GM18951 (cell line): ENCODE results near the gene INTS11.

Source experiments
- POLR2A ChIP-seq: IDR thresholded peaks from 4 replicates; pipeline ENCODE4 v1.6.1; 2011; ENCODE audit warnings: mild to moderate bottlenecking; ENCODE audit not compliant: insufficient read length, insufficient read depth; ENCODE audit errors: extremely low read depth
- in situ Hi-C: fragments of 300-500 bp; cut with MboI; formaldehyde crosslinking; loops from one replicate; pipeline ENCODE4 v1.12.0; 2022; ENCODE audit warnings: low sequenced_read_pairs, mixed read lengths, inconsistent platforms; ENCODE audit not compliant: unreplicated experiment

Gene INTS11

DNA sequence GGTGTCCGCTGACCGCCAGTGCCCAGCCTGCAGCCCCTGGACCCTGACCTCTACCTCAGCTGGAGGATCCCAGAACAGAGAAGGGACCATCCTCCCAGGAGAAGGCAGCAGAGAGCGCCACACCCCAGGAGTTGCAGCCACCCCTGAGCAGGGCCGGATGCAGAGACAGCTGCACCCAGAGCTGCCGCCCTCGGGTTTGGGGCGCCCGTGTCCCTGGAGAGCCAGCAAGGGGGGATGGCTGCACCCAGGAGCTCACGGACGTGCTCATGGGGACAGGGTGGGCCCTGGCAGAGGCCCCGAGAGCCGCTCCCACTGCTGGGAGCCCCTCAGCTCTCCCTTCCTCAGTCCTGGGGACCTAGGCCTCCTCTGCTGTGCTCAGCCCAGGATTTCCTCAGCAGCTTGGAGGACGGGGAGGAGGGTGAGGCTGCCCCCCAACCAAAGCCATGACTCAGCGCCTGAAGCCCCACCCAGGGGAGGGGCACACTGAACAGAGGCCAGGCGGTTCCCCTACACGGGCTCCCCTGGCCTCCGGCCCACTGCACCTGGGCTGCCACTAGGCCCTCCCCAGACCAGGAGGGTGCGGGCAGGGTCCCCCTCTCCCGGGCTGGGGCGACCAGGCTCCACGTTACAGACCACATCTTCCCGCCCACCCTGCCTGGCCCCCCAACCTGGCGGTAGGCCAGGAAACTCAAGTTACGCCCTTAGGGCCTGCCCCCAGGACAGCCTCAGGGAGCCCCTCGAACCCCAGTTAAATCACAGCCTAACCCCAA, 19.0 kb downstream of the INTS11 start:
- in situ Hi-C loops: no loop called here

DNA sequence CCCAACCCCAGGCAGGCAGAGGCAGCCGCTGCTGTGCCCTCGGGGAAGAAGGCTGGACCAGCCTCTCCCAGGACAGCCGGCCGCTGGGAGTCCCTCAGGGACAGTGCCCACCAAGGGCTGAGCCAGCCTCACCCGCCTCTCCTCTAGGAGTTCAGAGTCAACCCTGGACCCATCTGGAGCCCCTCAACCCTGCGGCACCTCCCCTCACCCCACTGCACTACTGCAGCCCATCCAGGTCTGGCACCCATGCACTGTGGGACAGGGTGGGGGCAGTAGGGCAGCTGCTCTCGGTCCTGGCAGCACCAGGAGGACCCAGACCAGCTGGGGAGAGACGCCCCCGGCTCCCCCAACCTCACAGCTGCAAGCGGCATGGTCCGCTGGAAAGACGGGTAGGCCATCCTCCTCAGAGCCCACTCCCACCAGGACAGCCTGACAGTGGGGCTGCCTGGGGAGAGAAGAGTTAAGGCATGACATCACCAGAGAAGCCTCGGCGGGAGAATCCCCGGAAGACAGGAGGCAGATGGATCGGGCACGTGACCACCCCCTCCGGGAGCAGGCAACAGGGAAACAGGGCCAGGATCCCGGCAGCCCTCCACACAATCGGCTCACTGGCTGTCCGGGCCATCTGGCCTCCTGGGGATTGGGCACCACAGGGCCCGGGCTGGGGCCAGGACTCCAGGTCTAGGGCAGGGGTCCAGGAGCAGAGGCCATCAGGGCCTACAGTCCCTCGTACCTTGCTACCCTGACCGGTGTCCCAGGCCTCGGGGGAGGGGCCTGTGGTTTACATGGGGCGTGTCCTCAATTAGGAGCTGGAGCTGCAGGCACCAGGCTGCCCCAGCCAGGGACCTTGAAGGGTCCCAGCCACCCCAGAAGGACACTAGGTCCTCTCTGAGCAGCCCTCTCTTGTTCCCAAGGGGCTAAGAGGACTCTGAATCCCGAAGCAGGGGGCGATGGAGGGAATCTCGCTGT, 19.8 kb downstream of the INTS11 start:
- in situ Hi-C loops: no loop called here
- no peak for TF ChIP-seq POLR2A

More for the DNA sequence above, 19.0 kb downstream of the INTS11 start:
- TF ChIP-seq POLR2A: peak; percentile 48

DNA sequence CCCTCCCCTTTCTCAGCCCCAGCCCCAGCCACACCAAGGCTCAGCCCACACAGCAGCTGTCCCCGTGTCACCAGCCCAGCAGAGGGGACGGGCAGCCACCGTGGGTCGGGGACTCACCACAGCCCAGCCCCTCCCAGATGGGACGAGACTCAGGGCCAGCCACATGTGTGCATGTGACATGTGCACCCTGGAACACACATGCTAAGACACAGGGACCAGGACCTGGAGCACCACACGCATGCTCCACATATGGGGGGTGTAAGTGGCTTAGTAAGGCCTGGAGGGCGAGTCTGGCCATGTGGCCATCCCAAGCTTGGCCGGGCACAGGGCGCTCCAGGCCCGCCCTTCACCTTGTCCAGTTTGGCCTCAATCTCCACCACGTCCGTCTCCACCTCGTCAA, 20.7 kb downstream of the INTS11 start:
- no peak for TF ChIP-seq POLR2A
- in situ Hi-C loops: no loop called here

DNA sequence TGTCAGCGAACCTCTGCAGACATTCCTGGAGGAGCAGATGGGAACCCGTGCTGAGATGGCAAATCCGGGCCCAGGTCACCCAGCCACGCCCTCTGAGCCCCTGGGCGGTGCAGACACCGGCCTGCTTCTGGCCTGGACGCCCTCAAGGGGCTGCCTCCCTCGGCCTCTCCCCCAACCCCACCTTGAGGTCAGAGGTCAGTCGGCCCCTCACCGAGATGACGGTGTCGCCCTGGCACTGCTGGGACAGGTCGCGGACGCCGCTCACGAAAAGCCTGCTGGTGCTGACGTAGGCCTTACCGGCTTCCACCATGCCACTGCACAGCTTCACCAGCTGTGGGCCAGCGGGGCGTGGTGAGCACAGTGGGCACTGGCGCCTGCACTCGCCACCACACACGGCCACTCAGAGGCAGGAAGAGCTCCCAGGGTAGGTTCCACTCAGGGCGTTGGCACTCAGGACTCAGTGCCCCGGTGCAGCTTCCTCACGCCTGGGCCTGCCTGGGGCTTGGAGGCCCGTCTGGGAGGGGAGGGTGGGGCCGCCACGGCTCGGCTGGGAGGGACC, 21.4 kb downstream of the INTS11 start:
- TF ChIP-seq POLR2A: no peak
- in situ Hi-C loops: no loop called here

DNA sequence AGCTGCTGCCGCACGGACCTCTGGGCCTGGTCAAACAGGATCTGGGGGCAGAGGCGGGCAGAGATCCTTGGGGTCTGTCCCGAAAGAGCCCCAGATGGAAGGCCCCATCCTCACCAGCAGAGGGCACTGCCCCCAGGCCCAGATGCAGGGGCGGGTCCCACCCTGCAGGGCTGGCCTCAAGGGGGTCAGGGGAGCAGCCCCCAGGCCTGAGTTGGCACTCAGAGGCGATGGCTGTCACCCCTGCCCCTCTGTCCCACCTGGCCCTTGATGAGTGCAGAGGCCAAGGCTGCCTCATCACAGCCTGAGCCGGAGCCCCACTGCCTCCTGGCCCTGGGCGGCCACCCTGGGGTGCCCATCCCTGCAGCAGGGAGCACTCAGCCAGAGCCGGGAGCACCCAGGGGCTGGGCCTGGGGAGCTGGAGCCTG, 22.4 kb downstream of the INTS11 start:
- in situ Hi-C loops: no loop called here
- TF ChIP-seq POLR2A: no peak

DNA sequence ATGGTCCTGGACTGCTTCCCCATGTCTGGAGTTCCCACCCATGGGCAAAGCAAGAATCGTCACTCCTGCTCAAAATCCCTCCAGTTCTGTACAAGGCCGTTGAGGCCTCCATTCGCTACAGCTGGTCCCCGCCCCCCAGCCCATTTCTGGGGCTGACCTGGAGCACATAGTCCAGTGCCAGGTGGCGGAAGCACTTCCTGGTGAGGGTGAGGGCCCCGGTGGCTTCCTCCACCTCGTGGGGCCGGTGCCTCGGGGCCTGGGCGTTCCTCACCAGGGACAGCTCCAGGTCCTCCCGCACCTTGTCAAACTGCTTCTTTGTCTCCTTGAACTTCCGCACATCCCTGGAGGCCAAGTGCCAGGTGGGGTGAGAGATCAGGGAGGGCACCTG, 24.1 kb downstream of the INTS11 start:
- TF ChIP-seq POLR2A: no peak
- in situ Hi-C loops: no loop called here

DNA sequence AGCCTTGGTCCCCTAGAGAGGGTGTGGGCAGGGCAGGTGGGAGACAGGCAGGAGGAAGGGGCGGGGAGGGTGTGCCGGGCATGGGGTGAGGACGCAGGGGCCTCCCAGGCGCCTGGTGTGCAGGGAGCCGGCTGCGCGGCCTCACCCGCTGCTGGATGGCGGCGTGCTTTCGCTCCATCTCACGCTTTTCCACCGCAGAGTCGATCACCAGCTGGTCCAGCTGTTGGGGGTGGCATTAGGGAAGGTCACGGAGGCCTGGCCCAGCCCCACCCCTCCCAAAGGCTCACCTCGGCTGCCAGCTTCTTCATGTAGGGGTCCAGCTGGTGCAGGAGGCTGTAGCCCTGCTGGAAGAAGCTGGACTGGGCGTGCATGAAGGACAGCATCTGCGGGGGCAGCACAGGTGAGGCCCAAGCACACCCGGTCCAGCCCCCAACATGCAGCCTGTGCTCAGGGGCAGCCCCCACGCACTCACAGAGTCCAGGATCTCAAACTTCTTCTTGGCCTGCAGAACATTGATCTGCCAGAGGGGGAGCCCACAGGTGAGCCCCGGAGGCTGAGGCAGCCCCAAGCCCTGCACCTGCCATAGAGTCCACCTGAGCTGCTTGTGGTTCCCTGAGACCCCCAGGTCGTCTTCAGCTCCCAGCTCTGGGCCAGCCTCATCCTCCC, 24.6 kb downstream of the INTS11 start:
- TF ChIP-seq POLR2A: no peak
- in situ Hi-C loops: no loop called here

DNA sequence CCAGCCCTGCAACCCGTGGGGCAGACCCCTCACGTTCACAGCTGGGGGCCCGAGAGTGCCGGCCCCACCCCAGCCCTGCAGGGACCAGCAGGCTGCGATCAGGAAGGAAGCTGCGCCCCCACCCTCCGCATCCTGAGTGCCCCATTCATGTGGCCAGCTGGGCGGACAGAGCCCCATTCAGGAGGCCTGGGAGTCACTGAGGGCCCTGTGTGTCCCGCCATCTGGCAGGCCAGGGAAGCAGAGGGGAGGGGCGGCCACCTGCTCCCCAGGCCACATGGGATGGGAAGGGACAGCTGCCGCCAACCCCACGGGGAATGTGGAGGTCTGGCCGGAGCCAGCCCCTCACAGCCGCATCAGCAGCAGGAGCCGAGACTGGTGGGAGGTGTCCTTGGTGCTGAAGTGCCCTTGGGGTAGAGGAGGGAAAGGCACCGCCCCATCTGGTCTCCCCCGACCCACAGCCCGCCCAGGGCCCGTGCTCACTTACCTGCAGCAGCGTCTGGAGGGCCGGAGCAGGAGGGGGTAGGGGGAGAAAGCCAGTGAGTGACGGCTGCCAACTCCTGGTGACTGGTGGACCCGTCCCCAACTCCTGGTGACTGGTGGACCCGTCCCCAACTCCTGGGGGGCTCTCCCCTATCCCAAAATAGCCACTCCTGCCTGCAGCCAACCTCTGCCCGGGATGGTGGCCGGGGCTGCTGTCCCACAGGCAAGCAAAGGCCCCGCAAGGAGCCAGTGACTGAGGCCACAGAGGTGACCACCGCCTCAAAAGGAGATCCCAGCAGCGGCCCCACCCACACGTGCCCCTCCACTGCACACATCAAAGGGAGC, 25.4 kb downstream of the INTS11 start:
- in situ Hi-C loops: no loop called here
- TF ChIP-seq POLR2A: no peak

DNA sequence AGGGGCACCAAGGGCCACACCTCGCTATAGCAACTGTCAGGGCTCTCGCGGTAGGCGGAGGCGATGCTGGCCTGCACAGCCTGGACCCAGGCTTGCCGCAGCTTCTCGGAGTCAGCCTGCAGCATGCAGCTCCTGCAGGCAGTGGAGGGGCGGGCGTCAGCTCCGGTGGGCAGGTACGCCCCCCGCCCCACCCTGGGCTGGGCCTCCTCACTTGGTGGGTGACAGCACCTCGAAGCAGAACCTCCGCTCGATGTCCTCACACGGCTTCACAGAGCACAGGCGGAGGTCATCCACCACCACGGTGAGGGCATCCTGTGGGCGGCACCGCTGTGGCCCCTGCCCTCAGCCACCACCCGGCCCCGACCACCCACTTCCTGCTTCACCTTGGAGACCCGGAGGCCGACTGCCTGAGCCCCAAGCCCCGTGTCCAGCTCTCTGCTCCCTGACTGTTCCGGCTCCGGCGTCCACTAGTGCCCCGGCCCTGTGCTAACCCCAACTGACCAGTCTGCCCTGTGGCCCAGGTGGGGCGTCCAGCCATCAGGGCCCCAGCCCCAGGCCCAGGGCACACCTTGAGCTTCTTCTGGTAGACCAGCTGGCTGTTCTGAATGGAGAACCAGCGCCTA, 26.5 kb downstream of the INTS11 start:
- TF ChIP-seq POLR2A: no peak
- in situ Hi-C loops: no loop called here

DNA sequence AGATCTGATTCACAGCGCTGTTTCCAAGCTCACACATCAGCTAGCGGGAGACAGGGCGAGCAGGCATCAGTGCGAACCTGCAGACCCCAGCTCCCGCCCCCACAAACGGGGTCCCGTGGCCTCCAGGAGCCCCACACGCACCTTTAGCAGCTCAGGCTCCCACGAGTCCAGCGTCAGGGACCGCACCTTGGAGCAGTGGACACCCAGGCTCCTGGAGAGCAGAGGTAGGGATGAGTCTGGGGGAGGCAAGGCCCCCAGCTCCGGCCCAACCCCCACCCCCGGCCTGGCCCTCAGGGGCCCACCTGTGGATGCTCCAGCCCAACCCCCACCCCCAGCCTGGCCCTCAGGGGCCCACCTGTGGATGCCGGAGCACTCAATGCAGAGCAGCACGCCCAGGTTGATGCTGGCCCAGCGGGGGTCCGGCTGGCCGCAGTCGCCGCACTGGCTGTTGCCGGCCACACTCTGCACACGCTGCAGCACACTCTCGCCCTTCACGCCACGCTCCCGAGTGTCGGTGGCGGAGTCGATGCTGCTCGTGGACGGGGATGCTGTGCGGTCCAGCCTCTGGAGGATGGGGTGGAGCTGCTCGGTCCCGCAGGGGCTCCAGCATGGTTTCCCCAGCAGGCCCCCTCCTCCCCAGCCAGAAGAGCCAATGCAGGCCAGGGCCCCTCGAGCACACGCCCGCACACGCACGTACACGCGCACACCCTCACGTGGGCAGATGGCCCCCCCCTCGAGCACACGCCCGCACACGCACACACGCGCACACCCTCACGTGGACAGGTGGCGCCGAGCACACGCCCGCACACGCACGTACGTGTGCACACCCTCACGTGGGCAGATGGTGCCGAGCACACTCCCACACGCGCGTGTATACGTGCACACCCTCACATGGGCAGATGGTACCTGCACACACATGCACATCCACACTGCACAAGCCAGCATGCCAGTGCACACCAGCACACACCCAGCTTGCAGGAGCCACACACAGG, 28.1 kb downstream of the INTS11 start:
- in situ Hi-C loops: no loop called here
- no peak for TF ChIP-seq POLR2A

DNA sequence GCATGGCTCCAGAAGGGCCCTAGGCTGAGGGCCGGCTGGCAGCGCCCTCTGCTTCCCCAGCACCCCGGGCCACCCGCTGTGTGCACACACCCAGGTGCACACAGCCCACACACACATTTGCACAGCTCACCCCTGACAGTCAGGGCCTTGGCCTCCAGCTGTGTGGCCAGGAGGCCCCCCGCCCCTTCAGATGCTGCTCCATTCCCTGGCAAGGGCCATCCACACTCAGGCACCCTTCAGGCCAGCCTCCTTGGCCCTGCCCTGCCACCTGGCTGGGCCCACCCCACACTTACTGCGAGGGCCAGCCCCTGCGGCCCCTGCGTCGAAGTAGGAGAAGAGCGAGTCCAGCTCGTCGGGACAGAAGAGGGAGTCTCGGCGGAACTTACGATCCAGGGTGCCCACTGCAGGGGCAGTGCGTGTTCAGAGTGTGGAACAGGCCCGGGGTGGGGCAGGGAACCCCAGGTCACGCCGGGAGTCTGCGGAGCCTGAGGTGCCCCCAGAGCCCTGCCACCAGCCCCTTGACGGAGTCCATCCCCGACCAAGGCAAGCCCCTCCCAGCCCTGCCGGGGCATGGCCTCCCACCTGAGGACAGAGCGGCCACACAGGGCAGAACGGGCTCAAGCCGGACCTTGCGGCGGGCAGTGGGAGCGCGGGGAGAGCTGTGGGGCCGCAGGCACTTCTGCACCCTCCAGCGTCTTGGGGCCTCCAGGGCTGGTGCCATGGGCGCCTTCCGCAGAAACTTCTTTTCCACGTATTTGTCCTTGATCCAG, 29.1 kb downstream of the INTS11 start:
- no peak for TF ChIP-seq POLR2A
- in situ Hi-C loops: no loop called here
